Vagina (tissue), 2 donors: ENCODE results near the gene TECTB. TPM values are rescaled to one million over a fixed set of nuclear protein-coding genes. Genes with fewer than 3 reads are reported as not detected.

Experiments
- DNase-seq, 2 donors: peaks; one replicate each; pipeline ENCODE4 v3.0.0-alpha.2; 2017; ENCODE audit errors: extremely low spot score in 2 of 2
- H3K27ac ChIP-seq: fragments of 200-600 bp; sonication (generic); one replicate; pipeline ENCODE4 v1.5.1; 2019
- H3K27me3 ChIP-seq: fragments of 200-600 bp; sonication (generic); one replicate; pipeline ENCODE4 v1.5.1; 2019
- H3K36me3 ChIP-seq, 2 donors: fragments of 200-600 bp; sonication (generic); one replicate each; pipeline ENCODE4 v1.5.1; 2017 to 2019
- H3K4me1 ChIP-seq: fragments of 200-600 bp; sonication (generic); one replicate; pipeline ENCODE4 v1.5.1; 2019
- H3K4me3 ChIP-seq, 2 donors: fragments of 200-600 bp; sonication (generic); 1 replicate in 1 of 2; 2 replicates in 1 of 2; pipeline ENCODE4 v1.5.1; 2016 to 2019
- H3K9me3 ChIP-seq: fragments of 200-600 bp; sonication (generic); one replicate; pipeline ENCODE4 v1.5.1; 2019
- CTCF ChIP-seq, 3 experiments: fragments of 450-650 bp in 2 of 3; fragments of 200-600 bp in 1 of 3; sonication (generic) in 1 of 3; IDR thresholded peaks; one replicate each; pipeline ENCODE4 v1.5.1; 2017 to 2019; ENCODE audit warnings: antibody characterized with exemption in 3 of 3, mild to moderate bottlenecking in 2 of 3, moderate library complexity in 2 of 3
- POLR2A ChIP-seq, 2 donors: fragments of 450-650 bp; IDR thresholded peaks; one replicate each; pipeline ENCODE4 v1.6.1; 2017; ENCODE audit warnings: antibody characterized with exemption in 2 of 2, mild to moderate bottlenecking in 2 of 2, moderate library complexity in 2 of 2
- POLR2AphosphoS5 ChIP-seq, 2 donors: sonication (generic); formaldehyde crosslinking; IDR thresholded peaks; one replicate each; pipeline ENCODE4 v1.9.0; 2017; ENCODE audit warnings: antibody characterized with exemption in 2 of 2, mild to moderate bottlenecking in 2 of 2, low read depth in 1 of 2; ENCODE audit not compliant: insufficient read depth in 1 of 2
- intact Hi-C: fragments of 100-400 bp; cut with DNase I; formaldehyde crosslinking; loops from one replicate; pipeline ENCODE4 v1.15.1; 2023
- total RNA-seq: library from RNA; depleted of rRNA; stranded (reverse); fragments of >200 nt; gene quantifications from one replicate; pipeline ENCODE4 v1.2.3, GENCODE V29; 2016

The TECTB gene
- total RNA-seq, 1 donor from 2014 or later, result not detected

- H3K4me1 ChIP-seq, result no peaks in the 10 kb centered on the region
- no peak overlapping the region for H3K27ac ChIP-seq
- no peaks in the 10 kb centered on the region for H3K36me3 ChIP-seq
- TF ChIP-seq POLR2AphosphoS5 (IDR thresholded peaks at IDR 0.05; ENCODE audit: insufficient read depth in 1 of 2, low read depth in 1 of 2) (no peak), POLR2A (IDR thresholded peaks at IDR 0.05) (no peak), CTCF (IDR thresholded peaks at IDR 0.05) (no peak)
- intact Hi-C loops, result no loop called here
- peak in 1 of 2 donors; percentile 13 for DNase-seq
- H3K4me3 ChIP-seq, result no peak overlapping the region
- H3K27me3 ChIP-seq, result no peaks in the 10 kb centered on the region
- H3K9me3 ChIP-seq, result no peaks in the 10 kb centered on the region
Measured at GRCh38 chr10:112330607-112331160, 47.5 kb downstream of the TECTB start.

GRCh38 chr10:112332022-112332421 is 48.8 kb downstream of the TECTB start:
- Histone ChIP-seq H3K27me3 (no peaks in the 10 kb centered on the region), H3K36me3 (no peaks in the 10 kb centered on the region), H3K4me1 (no peaks in the 10 kb centered on the region), H3K27ac (no peak overlapping the region), H3K4me3 (no peak overlapping the region), H3K9me3 (no peaks in the 10 kb centered on the region)
- intact Hi-C loops, result no loop called here
- no peak for DNase-seq
- TF ChIP-seq CTCF (IDR thresholded peaks at IDR 0.05), result no peak
- TF ChIP-seq POLR2A (IDR thresholded peaks at IDR 0.05), result no peak
- no peak for TF ChIP-seq POLR2AphosphoS5 (IDR thresholded peaks at IDR 0.05; ENCODE audit: insufficient read depth in 1 of 2, low read depth in 1 of 2)

- Histone ChIP-seq H3K9me3 (no peaks in the 10 kb centered on the region), H3K27ac (no peak overlapping the region), H3K36me3 (no peaks in the 10 kb centered on the region), H3K4me3 (no peak overlapping the region), H3K4me1 (no peaks in the 10 kb centered on the region), H3K27me3 (no peaks in the 10 kb centered on the region)
- intact Hi-C loops, result no loop called here
- DNase-seq, result peak in 1 of 2 donors; percentile 42
- no peak for TF ChIP-seq CTCF (IDR thresholded peaks at IDR 0.05)
- TF ChIP-seq POLR2A (IDR thresholded peaks at IDR 0.05), result no peak
Measured at GRCh38 chr10:112332509-112333228, 49.5 kb downstream of the TECTB start.

- no peaks in the 10 kb centered on the region for H3K4me1 ChIP-seq
- H3K27me3 ChIP-seq, result no peaks in the 10 kb centered on the region
- no peaks in the 10 kb centered on the region for H3K36me3 ChIP-seq
- H3K4me3 ChIP-seq, result no peak overlapping the region
- TF ChIP-seq POLR2A (IDR thresholded peaks at IDR 0.05) (no peak), POLR2AphosphoS5 (IDR thresholded peaks at IDR 0.05; ENCODE audit: insufficient read depth in 1 of 2, low read depth in 1 of 2) (no peak), CTCF (IDR thresholded peaks at IDR 0.05) (no peak)
- intact Hi-C loops, result no loop called here
- H3K9me3 ChIP-seq, result no peaks in the 10 kb centered on the region
- peak in 1 of 2 donors; percentile 11 for DNase-seq
- H3K27ac ChIP-seq, result no peak overlapping the region
Measured at GRCh38 chr10:112333452-112333851, 50.3 kb downstream of the TECTB start.
